SK-N-SH (cell line): ENCODE measurements around the gene SOX8.

ENCODE experiments used
- CHD2 ChIP-seq: fragments of 150-350 bp; IDR thresholded peaks from 2 replicates; pipeline ENCODE4 v1.6.1; 2018; ENCODE audit warnings: low read length; ENCODE audit not compliant: partially characterized antibody
- EP300 ChIP-seq, 2 experiments: IDR thresholded peaks; 2 replicates each; pipeline versions ENCODE4 v1.4.0 to v1.6.1; 2012; ENCODE audit warnings: borderline replicate concordance in 1 of 2, low read depth in 1 of 2, low read length in 1 of 2
- GABPA ChIP-seq: IDR thresholded peaks from 2 replicates; pipeline ENCODE4 v1.4.0; 2012; ENCODE audit warnings: low read depth, mild to moderate bottlenecking
- GATA2 ChIP-seq: sonication (generic); formaldehyde crosslinking; IDR thresholded peaks from 2 replicates; pipeline ENCODE4 v1.5.0; 2020; ENCODE audit warnings: mild to moderate bottlenecking, missing genetic modification reagents
- JUND ChIP-seq: IDR thresholded peaks from 2 replicates; pipeline ENCODE4 v1.4.0; 2012
- MEF2A ChIP-seq: IDR thresholded peaks from 2 replicates; pipeline ENCODE4 v1.4.0; 2012; ENCODE audit warnings: low read depth, borderline replicate concordance
- NRF1 ChIP-seq: IDR thresholded peaks from 2 replicates; pipeline ENCODE4 v1.6.1; 2012; ENCODE audit warnings: low read depth, mild to moderate bottlenecking, low read length
- POLR2AphosphoS5 ChIP-seq: IDR thresholded peaks from 2 replicates; pipeline ENCODE4 v1.6.1; 2012; ENCODE audit warnings: low read depth, low read length
- RAD21 ChIP-seq: IDR thresholded peaks from 2 replicates; pipeline ENCODE4 v1.6.1; 2012; ENCODE audit warnings: mild to moderate bottlenecking, low read length
- RFX5 ChIP-seq: IDR thresholded peaks from 2 replicates; pipeline ENCODE4 v1.6.1; 2012; ENCODE audit warnings: mild to moderate bottlenecking, improper control_type of control experiment, low read length
- TCF12 ChIP-seq: IDR thresholded peaks from 2 replicates; pipeline ENCODE4 v1.4.0; 2012
- TF ChIP-seq, protein P1 (sequence below): fragments of 200-600 bp; sonication (generic); IDR thresholded peaks from 2 replicates; pipeline ENCODE4 v1.6.1; 2017; ENCODE audit warnings: antibody characterized with exemption, mild to moderate bottlenecking, moderate library complexity
- TF ChIP-seq, protein P2 (sequence below): fragments of 150-350 bp; IDR thresholded peaks from 2 replicates; pipeline ENCODE4 v1.6.1; 2017; ENCODE audit warnings: antibody characterized with exemption, low read length, low read depth, borderline replicate concordance
- TF ChIP-seq, protein P3 (sequence below): IDR thresholded peaks from 2 replicates; pipeline ENCODE4 v1.4.0; 2012; ENCODE audit warnings: low read depth, borderline replicate concordance

DNA sequence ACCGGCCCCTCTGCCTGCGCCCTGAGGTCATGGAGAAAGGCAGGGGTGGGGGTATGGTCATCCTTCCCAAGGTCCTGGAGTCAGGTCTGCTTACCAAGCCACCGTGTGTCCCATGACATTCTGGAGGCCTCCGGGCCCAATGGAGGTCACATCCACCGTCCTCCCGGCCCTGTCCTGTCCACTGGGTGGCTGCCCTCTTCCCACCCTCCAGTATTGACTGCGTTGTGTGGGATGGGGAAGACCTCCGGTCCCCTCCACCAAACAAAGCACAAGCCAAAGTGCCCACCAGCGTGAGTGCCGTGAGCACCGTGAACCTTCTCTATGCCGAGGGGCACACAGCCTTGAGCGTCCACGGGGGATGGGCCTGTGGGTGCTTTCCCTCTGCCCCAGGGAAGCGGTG lies 48.0 kb upstream of the SOX8 start:
- TF ChIP-seq, protein P1, sequence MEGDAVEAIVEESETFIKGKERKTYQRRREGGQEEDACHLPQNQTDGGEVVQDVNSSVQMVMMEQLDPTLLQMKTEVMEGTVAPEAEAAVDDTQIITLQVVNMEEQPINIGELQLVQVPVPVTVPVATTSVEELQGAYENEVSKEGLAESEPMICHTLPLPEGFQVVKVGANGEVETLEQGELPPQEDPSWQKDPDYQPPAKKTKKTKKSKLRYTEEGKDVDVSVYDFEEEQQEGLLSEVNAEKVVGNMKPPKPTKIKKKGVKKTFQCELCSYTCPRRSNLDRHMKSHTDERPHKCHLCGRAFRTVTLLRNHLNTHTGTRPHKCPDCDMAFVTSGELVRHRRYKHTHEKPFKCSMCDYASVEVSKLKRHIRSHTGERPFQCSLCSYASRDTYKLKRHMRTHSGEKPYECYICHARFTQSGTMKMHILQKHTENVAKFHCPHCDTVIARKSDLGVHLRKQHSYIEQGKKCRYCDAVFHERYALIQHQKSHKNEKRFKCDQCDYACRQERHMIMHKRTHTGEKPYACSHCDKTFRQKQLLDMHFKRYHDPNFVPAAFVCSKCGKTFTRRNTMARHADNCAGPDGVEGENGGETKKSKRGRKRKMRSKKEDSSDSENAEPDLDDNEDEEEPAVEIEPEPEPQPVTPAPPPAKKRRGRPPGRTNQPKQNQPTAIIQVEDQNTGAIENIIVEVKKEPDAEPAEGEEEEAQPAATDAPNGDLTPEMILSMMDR = no peak
- TF ChIP-seq RAD21 (no peak), MEF2A (no peak), TCF12 (no peak), JUND (no peak), POLR2AphosphoS5 (no peak), CHD2 (no peak), EP300 (IDR thresholded peaks at IDR 0.05; ENCODE audit: borderline replicate concordance in 1 of 2, low read depth in 1 of 2, low read length in 1 of 2) (no peak), NRF1 (no peak), RFX5 (no peak), GABPA (no peak), GATA2 (CRISPR knock-in tag) (no peak)
- TF ChIP-seq, protein P2, sequence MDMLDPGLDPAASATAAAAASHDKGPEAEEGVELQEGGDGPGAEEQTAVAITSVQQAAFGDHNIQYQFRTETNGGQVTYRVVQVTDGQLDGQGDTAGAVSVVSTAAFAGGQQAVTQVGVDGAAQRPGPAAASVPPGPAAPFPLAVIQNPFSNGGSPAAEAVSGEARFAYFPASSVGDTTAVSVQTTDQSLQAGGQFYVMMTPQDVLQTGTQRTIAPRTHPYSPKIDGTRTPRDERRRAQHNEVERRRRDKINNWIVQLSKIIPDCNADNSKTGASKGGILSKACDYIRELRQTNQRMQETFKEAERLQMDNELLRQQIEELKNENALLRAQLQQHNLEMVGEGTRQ = no peak
- TF ChIP-seq, protein P3, sequence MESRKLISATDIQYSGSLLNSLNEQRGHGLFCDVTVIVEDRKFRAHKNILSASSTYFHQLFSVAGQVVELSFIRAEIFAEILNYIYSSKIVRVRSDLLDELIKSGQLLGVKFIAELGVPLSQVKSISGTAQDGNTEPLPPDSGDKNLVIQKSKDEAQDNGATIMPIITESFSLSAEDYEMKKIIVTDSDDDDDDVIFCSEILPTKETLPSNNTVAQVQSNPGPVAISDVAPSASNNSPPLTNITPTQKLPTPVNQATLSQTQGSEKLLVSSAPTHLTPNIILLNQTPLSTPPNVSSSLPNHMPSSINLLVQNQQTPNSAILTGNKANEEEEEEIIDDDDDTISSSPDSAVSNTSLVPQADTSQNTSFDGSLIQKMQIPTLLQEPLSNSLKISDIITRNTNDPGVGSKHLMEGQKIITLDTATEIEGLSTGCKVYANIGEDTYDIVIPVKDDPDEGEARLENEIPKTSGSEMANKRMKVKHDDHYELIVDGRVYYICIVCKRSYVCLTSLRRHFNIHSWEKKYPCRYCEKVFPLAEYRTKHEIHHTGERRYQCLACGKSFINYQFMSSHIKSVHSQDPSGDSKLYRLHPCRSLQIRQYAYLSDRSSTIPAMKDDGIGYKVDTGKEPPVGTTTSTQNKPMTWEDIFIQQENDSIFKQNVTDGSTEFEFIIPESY = no peak
